ENCODE measurements around the gene TYMP.

The TYMP gene

DNA sequence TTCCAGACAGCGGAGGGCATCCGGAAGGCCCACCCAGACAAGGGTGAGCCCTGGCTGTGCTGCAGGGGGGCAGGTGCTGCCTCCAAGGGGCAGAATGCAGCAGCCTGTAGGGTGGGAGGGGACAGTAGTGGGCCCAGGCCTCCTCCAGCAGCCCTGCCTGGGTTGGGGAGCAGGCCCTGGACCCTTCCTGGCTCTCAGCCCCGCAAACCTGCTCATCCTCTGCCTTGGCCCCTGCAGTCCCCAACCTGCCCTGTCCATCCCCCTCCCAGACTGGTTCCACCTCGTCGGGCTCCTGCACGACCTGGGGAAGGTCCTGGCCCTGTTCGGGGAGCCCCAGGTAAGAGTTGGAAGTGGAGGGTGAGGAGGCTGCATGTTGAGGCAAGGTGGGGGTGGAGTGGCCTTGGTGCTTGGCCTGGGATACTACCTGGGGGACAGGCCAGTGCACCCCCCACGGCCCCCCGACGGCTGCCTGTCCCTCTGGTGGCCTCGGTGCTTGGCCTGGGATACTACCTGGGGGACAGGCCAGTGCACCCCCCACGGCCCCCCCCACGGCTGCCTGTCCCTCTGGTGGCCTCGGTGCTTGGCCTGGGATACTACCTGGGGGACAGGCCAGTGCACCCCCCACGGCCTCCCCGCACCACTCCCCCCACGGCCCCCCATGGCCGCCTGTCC, 41.7 kb downstream of the TYMP start:
- in situ Hi-C loops (cut with HindIII; ENCODE audit: low pct_ligation_motif_present, low sequenced_read_pairs), result no loop called here
- no peaks in the 10 kb centered on the region for H3K27me3 ChIP-seq (replicated peaks)
- no peaks in the 10 kb centered on the region for H3K36me3 ChIP-seq (replicated peaks)
- no peak for DNase-seq
- no peak overlapping the region for H3K27ac ChIP-seq
- H3K4me3 ChIP-seq (ENCODE audit: low read depth, low read length), result no peak overlapping the region
- TF ChIP-seq, protein P1, sequence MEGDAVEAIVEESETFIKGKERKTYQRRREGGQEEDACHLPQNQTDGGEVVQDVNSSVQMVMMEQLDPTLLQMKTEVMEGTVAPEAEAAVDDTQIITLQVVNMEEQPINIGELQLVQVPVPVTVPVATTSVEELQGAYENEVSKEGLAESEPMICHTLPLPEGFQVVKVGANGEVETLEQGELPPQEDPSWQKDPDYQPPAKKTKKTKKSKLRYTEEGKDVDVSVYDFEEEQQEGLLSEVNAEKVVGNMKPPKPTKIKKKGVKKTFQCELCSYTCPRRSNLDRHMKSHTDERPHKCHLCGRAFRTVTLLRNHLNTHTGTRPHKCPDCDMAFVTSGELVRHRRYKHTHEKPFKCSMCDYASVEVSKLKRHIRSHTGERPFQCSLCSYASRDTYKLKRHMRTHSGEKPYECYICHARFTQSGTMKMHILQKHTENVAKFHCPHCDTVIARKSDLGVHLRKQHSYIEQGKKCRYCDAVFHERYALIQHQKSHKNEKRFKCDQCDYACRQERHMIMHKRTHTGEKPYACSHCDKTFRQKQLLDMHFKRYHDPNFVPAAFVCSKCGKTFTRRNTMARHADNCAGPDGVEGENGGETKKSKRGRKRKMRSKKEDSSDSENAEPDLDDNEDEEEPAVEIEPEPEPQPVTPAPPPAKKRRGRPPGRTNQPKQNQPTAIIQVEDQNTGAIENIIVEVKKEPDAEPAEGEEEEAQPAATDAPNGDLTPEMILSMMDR (IDR thresholded peaks at IDR 0.05; ENCODE audit: low read depth, low read length, missing control alignments), result no peak

DNA sequence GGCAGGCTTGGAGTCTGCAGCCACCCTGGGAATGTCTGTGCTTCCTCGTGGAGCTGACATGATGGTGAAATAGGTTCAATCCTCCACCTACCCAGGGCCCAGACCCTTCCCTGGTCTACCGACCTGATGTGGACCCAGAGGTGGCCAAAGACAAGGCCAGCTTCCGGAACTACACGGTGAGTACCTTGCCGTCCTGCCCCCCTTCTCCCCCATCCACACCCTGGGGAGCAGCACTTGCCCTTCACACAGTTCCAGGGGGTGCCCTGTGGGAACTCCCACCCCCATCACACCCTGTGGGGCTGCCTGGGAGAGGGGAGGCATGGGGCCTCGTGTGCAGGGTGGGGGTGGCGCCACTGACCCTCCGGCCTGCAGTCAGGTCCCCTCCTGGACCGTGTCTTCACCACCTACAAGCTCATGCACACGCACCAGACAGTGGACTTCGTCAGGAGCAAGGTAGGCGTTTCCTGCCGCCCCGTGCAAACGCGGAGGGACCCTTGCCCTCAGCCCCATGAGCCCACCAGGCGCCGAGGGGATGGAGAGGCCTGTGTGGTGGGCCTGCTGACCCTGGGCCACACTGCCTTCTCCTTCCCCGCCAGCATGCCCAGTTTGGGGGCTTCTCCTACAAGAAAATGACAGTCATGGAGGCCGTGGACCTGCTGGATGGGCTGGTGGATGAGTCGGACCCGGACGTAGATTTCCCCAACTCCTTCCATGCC, 42.4 kb downstream of the TYMP start:
- no peak overlapping the region for H3K4me3 ChIP-seq (ENCODE audit: low read depth, low read length)
- in situ Hi-C loops (cut with HindIII; ENCODE audit: low pct_ligation_motif_present, low sequenced_read_pairs), result no loop called here
- TF ChIP-seq, protein P1 (IDR thresholded peaks at IDR 0.05; ENCODE audit: low read depth, low read length, missing control alignments), result no peak
- H3K27ac ChIP-seq, result no peak overlapping the region
- no peaks in the 10 kb centered on the region for H3K36me3 ChIP-seq (replicated peaks)
- no peaks in the 10 kb centered on the region for H3K27me3 ChIP-seq (replicated peaks)
- DNase-seq, result no peak

- no peak within 1 kb of the TSS for H3K4me3 ChIP-seq (ENCODE audit: low read depth, low read length)
- no peaks in the 10 kb centered on the region for H3K27me3 ChIP-seq (replicated peaks)
- H3K27ac ChIP-seq, result no peak within 1 kb of the TSS
- DNase-seq, result no peak
- in situ Hi-C loops (cut with HindIII; ENCODE audit: low pct_ligation_motif_present, low sequenced_read_pairs), result no loop called here
- TF ChIP-seq, protein P1 (IDR thresholded peaks at IDR 0.05; ENCODE audit: low read depth, low read length, missing control alignments), result no peak
- no peaks in the 10 kb centered on the region for H3K36me3 ChIP-seq (replicated peaks)
These were observed 43.1 kb downstream of the TYMP start, which contains the start of gene MIOX for GRCh38 chr22:50486561-50487289. Gene MIOX, plus strand, starts transcription at chr22:50486859. Its CDS starts 39 bp downstream, at chr22:50486898.

- DNase-seq, result no peak
- no peak overlapping the region for H3K4me3 ChIP-seq (ENCODE audit: low read depth, low read length)
- no peaks in the 10 kb centered on the region for H3K36me3 ChIP-seq (replicated peaks)
- TF ChIP-seq, protein P1 (IDR thresholded peaks at IDR 0.05; ENCODE audit: low read depth, low read length, missing control alignments), result no peak
- in situ Hi-C loops (cut with HindIII; ENCODE audit: low pct_ligation_motif_present, low sequenced_read_pairs), result no loop called here
- no peak overlapping the region for H3K27ac ChIP-seq
- peaks cover 7% of the 10 kb centered on the region for H3K27me3 ChIP-seq (replicated peaks)
These were observed 44.3 kb downstream of the TYMP start for GRCh38 chr22:50485221-50486131.
